ENCODE results near the gene CADPS2. TPM values are rescaled to one million over a fixed set of nuclear protein-coding genes. Genes with fewer than 3 reads are reported as not detected.

CADPS2 gene
- total RNA-seq, 1 donor from 2014 or later = 20.9 TPM

DNA sequence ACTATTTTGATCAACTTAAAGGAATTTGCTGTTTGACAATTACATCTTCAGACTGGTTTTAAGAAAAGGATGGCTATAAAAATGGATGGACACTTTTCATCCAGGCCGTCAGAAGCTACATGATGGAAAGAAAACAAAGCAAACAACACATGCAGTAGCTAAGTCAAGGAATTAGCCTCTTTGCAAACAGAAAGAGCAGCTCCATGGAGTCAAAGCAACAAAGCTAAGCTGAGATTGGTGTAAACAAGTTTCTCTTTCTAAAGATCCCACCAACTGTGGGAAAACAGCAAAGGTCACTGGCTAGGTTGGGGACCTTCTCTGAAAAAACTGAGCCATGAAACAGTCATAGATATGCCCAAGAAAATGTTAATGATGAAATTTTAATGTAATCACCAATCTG, 286.2 kb downstream of the CADPS2 start:
- DNase-seq = no peak

DNA sequence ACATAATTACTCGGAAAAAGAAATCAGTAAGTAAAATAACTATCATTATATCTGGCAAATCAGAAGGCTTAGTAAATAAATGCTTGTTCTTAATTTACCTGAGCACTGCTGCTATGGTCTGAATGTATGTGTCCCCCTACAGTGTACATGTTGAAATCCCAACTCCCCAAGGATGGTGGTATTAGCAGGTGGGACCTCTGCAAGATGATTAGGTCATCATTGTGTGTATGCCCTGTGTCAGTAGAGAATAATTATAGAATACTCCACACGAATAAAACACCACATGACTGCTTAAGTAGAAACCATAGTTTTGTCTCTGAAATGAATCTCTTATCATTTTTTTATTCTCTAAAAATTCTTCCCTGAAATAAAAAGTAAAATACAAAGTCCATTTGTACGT, 289.0 kb downstream of the CADPS2 start:
- DNase-seq = no peak

DNA sequence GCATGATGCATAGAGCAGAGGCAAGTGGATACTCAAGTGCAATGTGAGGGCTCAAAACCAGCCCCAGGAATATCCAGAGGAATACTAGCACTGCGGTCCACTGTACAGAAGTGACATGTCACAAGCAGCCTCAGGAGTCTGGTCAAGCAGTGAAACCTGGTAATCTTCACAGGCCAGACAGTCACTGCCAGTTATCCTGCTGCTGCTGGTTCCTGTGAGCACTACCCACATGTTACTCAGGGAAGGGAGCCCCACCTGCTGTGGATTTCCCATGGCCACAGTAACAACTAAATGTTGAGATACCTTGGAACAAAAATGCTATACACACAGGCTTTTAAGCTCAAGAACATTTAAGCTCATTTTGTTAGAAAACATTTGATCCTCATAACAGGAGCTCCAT, 290.4 kb downstream of the CADPS2 start:
- DNase-seq = no peak

DNA sequence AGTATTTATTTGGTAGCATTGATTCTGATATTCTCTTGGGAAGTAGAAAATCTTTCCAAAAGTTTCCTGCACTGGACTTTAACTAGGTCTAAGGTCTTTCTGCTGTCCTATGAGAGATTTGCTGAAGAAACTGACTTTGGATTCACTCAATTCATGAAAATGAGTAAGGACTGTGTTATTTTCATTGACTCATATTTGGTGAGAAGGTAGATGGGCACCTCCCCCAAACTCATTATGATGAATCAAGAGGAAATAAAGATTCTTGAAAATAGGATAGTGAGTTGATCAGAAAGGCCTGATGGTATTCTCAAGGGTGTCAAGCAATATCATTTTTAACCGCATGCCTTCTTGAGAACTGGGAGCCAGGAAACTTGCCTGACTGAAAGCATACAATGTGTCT, 297.6 kb downstream of the CADPS2 start:
- no peak for DNase-seq

DNA sequence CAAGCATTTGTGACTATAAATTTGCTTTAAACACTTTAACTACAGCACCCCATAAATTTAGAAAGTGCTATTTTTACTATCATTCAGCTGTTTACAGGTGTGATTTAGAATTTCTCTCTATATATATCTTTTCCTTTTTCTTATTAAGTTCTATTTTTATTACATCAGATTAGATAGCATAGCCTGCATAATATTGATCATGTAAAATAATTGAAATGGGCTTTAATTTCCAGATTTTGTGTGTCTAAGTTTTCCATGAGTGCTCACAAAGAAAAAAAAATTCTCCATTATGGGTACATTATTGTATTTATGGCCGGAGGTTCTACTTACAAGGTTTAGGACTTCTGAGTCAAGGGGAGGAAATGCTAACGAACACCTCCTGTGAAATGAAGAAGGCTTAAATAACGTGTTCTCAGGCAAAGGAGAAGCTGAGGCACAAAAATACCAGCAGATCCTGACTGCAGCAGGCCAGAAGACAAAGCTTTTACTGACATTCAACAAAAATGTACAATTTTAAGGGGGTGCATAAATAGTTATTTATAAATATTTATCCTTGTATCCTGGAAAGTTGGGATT, 301.5 kb downstream of the CADPS2 start:
- DNase-seq = no peak

DNA sequence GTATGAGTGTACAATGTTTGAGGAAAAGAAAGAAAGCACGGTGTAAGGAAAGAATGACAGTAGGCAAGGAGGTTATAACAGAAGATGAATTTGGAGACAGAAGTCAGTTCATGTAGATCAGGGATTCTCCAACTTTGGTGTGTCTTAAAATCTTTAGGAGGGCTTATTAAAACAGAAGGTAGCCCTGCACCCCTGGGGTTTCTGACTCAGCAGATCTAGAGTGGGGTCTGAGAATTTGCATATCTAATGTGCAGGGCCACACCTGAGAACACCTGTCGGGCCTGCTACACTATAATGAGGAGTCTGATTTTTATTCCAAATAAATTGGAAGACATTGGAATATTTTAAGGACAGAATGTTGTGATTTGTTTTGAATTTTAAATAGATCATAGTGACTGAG, 307.9 kb downstream of the CADPS2 start:
- no peak for DNase-seq

DNA sequence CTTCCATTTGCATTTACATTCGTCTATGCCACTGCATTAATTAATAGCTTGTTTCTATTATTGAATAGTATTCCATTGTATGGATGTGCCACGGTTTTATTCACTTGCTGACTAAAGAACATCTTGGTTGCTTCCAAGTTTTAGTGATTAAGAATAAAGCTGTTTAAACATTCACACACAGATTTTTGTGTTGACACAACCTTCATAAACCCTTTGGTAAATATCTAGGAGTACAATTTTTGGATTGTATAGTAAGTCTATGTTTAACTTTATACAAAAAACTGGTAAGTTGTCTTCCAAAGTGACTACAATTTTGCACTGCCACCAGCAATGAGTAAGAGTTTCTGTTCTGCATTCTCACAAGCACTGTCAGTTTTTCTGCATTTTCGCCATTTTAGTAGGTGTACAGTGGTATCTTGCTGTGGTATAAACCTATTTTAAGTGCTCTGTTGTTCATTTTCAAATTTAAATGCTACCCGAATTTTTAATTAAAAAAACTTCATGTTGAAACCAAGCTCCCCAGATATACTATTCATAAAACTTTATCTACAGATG, 308.7 kb downstream of the CADPS2 start:
- DNase-seq = no peak

DNA sequence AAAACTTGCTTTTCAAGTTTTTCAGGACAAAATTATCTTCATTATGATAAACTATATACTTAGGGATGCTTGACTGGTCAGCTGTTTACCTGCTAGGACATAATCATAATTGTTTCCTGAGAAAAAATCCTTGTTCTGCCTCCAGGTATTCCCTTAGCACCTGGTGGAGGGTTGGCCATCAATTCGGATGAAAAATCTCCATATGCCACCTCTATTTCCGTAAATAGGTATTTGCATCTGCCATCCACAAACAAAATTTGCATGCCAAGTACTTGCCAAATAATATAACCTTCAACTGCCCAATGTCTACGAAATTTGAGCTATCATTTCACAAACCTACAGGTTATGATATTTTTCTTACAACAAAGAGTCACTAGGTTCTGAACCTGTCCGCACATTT, 313.6 kb downstream of the CADPS2 start:
- DNase-seq = no peak

DNA sequence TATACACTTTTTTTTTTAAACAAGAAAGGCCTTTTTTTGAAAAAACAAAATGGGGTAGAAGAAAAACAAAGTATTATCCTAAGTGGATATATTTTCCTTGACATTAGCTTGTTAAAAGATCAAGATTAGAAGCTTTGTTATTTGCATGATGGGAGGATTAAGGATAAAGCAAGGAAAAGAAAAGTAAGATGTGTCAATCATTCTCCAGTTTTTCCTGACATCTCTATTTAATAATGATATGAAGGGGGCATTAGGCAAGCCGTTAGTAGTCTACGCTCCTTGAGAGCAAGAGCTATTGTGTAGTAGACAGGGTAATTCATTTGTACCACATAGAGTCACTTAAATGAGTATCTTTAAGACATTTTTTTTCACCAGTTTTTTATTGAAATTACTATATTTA, 324.9 kb downstream of the CADPS2 start:
- no peak for DNase-seq

DNA sequence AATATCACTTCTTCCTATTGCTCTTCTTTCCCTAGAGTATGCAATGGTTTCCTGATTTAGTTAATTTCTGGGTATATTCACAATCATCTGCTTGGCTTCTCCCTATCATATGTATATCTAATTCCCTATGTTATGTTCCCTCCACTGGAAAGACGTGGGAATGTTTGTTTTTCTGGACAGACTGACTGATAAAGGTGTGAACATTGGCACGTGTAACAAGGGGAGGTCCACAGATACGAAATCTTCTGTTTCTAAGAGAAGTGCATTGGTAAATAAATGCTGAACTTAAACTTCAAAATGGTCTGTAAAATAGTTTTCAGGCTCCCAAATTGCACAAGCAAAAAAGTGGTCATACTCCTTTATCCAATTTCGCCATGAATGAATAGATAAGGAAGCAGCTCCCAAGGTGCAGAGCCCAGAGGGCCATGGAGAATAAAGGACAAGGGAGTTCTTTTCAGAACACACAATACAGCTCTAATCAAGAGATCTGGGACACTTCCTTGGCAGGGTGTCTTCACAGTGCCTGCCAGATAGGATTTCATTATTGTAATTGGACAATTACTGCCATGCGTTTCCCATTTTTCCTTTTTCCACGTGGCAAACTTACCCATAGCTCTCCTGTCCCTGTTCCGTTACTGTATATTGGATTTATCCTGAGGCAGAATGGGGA, 329.3 kb downstream of the CADPS2 start:
- DNase-seq = no peak

DNA sequence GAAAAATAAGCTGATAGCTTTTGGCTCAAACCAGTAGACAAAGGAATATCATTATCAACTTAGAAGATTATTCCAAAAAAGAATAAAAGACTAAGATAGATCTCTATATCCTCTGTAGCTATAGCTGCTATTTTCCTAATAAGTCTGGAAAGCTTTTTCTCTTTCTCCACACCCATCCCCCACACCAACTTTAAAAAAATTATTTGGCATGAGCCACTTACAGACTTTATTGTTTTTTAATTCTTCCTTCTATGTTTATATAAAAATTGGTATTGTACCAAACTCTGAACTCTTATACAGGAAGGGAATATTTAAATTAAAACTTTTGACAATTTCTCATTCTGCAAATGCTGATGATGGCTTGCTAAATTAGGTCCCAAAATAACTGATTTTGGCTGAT, 330.0 kb downstream of the CADPS2 start:
- DNase-seq = no peak

DNA sequence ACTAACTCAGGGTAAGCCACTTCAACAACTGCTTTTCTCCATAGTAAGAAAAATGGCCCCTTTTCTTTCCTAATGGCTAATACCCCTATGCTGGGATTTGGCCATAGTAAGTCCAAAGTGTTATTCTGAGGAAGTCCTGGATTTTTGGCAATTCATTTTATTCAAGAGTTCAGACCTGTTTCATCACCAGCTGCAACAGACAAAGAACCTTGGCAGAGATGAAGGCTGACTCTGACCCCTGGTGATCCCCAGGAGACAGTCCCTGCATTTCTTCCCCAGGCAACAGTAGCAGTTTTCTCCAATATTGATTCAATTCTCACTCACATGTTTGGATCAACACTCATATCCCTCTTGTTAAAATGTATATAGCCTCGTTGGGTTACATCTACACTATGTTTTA, 332.5 kb downstream of the CADPS2 start:
- no peak for DNase-seq

DNA sequence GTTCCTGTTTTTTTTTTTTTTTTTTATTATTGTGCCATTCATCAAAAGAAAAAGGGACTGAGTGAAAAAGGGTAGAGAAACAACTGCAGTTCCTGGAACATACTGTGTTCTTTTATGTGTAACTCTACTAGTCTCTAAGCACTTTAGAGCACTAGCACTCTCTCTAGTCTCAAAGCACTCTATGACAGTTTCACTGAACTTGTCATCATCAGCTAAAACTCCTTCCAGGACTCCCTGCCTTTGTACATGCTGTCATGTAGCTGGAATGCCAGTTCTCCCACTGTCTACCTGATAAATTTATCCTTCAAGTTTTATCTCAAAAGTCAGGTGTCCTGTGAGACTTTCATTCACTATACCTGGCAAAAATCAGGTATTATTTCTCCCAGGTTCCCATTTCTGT, 333.5 kb downstream of the CADPS2 start:
- DNase-seq = no peak

DNA sequence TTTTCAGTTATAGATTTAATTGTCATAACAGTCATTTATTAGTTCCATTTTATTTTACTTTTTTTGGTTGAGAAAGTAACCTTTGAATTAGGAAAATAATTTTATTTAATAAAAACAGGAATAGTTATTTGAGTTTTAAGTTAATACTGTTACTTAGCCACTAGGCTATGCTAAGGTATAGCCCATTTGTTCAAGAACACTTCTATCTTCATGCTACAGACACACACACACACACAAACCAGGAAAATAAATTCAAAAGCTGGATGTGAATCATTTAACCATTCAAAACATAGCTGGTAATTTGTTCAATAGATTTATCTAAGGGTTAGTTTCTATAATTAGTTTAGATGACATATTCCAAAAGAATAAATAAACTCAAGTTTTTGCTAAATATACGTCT, 335.7 kb downstream of the CADPS2 start:
- no peak for DNase-seq

DNA sequence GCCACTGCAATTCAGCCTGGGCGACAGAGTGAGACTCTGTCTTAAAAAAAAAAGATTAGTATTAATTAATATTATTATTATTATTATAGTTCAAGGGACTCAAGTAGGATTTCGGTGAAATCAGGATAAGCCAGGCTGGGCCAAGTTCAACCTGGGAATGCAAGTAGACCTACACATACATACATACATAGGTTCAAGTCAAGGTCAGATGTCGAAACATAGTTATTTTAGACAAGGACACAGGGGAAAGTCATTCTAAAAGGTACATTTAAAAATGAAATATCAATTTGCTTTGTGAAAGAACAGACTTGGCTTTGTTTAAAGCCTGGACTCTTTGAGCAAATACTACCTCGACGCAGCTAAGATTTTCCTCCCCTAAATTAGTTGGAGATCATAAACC, 336.7 kb downstream of the CADPS2 start:
- no peak for DNase-seq

DNA sequence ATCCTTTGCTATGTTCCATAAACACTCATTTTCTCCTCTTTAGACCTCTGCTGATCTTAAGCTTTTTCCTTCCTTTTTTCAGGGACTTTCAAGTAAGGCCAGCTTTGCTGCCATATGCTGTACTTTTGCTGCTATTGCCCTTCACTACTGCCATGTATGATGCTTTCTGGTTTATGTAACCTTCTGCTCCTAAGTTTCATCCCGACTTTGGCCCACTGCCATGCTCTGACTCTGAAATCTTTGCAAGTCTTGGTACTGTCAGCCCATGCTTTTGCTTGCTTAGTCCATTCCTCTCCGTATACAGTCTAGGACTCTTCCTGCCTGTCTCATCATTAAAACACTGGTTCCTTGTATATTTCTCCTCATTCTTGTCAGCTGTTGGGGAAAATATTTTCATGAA, 339.8 kb downstream of the CADPS2 start:
- no peak for DNase-seq

DNA sequence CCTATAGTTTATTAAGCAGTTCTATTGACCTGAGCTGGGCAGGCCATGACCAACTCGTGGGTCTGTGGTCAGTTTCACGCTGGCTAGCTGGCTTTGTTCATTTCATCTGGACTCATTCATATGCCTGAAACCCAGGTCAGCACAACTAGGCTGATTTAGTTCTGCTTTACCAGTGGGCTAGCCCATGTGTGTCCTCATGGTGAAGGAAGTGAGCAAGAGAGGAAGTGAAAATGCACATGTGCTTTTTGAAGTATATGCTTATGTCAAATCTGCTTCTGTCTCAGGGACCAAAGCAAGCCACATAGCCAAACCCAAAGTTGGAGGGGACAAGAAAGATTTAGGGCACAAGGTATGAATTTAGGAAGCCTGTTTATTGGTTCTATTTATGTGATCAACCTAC, 341.8 kb downstream of the CADPS2 start:
- DNase-seq = no peak

DNA sequence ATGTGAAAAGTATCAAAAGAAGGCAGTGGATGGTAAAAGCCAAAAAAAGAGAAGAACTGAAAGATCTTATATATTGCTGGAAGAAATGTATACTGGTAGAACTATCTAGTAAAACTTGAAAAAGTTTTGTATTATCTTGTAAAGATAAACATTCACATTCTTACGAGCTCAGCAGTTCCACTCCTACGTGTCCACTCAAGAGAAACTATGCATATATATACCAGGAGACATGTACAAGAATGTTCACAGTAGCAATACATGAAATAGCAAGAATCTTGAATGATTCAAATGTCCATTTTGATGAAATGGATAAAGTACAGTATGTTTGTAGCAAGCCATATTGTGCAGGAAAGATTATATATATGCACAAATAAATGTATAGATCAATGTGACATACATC, 342.4 kb downstream of the CADPS2 start:
- DNase-seq = no peak

DNA sequence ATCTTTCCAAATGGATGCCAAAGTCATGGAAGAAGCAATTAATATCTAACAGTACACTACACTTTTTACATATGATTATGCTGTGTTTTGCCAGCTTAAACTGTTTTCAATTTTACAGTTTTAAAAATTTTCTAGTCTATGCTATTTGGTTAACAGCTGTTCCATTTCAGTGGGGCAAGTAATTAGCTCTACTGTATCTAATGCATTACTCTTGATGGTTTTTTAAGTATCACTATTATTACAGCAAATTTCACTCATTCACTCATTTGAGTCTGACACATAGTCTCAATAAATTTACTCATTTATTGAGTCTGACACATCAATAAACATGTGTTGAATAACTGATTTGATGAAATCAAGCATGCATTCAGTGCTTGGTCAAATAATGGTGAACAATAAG, 343.1 kb downstream of the CADPS2 start:
- DNase-seq = no peak

DNA sequence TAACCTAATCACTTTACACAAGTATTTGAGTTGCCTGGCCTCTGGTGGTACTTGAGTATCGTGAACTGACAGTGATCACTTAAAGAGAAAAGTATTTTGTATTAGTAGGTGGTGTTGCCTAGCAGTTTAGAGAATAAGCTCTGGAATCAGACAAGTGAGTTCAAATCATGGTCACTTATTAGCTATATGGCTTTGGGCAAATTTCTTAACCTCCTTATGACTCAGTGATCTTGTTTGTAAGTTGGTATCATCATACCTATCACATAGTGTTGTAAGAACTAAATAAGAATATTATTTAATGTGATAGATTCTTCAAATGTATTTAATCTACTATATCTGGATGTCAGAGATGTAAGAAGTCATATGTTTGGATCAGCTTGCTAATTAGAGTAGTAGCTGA, 351.2 kb downstream of the CADPS2 start:
- no peak for DNase-seq

DNA sequence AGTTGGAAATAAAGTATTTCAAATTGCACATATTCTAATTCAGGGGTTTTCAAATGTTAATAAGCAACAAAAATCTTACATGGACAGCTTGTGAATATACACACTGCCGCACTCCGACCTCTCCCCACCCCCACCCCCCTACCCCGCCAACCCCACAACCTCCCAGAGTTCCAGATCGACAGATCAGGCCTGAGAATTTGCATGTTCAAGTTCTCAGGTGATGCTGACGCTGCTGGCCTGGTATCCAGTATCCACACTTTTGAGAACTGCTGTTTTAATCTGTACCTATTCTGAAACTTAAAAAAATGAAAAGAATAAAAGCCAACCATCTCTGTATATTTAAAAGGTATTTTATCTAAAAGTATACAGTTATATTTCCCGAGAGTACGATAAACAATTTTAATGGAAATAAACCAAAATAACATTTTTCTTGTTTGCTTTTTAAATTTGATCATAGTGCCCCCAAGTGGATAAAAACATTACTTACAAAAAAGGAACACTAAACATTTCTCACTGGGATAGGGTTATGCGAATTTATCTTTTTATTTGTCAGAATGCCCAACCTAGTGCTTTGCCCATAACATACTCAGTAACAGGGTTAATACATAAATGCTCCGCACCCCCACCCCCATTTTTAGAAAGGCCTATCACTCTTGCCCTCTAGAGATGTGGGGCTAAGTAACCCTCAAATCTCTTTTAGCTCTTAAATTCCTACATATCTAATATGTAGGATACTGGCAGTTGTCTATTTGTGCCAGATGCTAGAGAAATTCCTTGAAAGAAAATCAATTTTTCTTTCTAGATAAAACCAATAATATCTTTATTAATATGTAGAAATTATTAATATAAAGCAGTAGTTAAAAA, 353.6 kb downstream of the CADPS2 start:
- DNase-seq = no peak

DNA sequence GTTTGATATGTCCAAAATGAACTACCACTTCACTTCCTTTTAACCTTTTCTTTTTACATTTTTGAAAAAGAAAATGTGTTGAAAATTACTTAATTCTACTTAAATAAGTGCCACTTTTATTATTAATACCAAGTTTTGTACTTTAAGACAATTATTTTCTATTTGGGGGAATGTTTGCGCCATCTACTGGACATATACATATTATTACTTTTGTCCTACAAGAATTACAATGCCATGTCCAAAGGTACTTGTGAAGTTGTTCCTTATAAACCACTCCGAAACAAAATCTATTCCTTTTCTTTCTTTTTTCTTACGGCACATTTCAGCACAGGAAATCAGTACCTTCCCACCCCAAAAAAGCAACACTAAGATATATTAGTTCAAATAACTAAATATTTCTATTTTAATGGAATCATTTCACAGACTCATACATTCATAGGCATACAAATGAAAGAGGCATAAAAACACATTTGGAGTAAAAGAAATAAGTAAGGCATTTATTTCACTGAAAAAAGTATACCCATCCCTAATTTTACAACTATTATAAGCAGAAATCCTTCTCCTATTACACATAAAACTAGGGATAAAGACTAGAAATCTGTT, 357.3 kb downstream of the CADPS2 start:
- no peak for DNase-seq

DNA sequence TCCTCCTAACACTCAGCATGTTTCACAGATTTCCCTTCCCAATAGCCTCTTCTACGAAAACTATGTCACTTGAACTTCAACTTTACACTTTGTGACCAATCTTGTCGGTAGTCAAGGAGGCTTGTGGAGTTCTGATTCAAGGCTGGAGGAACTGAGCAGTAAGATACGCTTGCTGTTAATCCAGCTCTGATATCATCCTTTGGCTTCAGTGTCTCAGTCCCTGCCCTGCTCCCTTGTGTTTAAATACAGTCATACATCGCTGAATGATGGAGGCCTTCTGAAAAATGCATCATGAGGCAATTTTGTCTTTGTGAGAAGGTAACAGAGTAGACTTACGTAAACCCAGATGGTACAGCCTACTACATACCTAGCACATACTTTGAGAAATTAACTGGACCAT, 360.9 kb downstream of the CADPS2 start:
- no peak for DNase-seq
